ENCODE measurements around the gene SMARCAL1.

SMARCAL1 gene

DNA sequence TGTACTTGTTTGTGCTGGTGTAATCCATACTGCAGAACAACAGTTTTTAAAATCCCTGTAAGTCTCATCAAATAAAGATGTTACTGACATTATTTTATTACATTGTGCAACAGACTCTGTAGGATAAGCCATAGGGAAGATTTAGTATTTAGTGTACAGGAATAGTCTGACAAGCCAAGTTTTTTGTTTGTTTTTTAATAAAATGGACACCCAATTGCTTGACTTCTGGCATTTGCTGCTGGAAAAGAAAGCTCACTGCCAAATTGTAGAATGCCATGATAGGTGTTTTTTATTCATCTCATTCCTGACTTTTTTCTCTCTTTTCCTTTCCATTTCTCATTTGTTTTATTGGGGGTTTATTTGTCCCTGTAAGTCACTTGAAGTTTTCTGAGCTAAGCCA is 38.1 kb downstream of the SMARCAL1 start:
- no peaks in the 10 kb centered on the region for H3K36me3 ChIP-seq (replicated peaks; ENCODE audit: insufficient read depth, low read length)
- no peak overlapping the region for H3K4me3 ChIP-seq (ENCODE audit: low read length)
- TF ChIP-seq EZH2 (optimal IDR thresholded peaks at IDR 0.05; ENCODE audit: low read depth, low read length) (no peak), EZH2phosphoT487 (IDR thresholded peaks at IDR 0.05; ENCODE audit: low read length) (no peak)
- TF ChIP-seq, protein P1, sequence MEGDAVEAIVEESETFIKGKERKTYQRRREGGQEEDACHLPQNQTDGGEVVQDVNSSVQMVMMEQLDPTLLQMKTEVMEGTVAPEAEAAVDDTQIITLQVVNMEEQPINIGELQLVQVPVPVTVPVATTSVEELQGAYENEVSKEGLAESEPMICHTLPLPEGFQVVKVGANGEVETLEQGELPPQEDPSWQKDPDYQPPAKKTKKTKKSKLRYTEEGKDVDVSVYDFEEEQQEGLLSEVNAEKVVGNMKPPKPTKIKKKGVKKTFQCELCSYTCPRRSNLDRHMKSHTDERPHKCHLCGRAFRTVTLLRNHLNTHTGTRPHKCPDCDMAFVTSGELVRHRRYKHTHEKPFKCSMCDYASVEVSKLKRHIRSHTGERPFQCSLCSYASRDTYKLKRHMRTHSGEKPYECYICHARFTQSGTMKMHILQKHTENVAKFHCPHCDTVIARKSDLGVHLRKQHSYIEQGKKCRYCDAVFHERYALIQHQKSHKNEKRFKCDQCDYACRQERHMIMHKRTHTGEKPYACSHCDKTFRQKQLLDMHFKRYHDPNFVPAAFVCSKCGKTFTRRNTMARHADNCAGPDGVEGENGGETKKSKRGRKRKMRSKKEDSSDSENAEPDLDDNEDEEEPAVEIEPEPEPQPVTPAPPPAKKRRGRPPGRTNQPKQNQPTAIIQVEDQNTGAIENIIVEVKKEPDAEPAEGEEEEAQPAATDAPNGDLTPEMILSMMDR (IDR thresholded peaks at IDR 0.05; ENCODE audit: low read length), result no peak

DNA sequence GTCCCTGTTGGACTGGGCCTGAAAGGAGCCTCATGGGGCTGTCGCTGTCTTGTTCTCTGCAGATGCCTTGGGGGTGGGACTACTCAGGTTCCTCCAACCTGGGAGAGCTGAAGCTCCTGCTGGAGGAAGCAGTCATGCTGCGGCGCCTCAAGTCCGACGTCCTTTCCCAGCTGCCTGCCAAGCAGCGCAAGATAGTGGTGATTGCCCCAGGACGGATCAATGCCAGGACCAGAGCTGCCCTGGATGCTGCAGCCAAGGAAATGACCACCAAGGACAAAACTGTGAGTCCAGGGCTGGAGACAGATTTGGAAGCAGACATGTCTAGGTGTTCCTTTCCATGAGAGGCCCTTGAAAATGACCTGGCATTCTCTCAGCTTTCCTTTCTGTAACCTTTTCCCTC is 38.5 kb downstream of the SMARCAL1 start:
- no peak overlapping the region for H3K4me3 ChIP-seq (ENCODE audit: low read length)
- no peaks in the 10 kb centered on the region for H3K4me1 ChIP-seq (ENCODE audit: low read length)
- no peaks in the 10 kb centered on the region for H3F3A ChIP-seq (ENCODE audit: insufficient read depth, low read length)
- H3K27me3 ChIP-seq (replicated peaks; ENCODE audit: insufficient read depth, low read length), result no peaks in the 10 kb centered on the region
- no peak overlapping the region for H2AFZ ChIP-seq (ENCODE audit: low read length)
- H3K9me2 ChIP-seq (replicated peaks; ENCODE audit: insufficient read depth, low read length), result no peaks in the 10 kb centered on the region
- no peak for TF ChIP-seq EZH2 (optimal IDR thresholded peaks at IDR 0.05; ENCODE audit: low read depth, low read length)
- TF ChIP-seq, protein P1 (IDR thresholded peaks at IDR 0.05; ENCODE audit: low read length), result no peak
- no peak for TF ChIP-seq EZH2phosphoT487 (IDR thresholded peaks at IDR 0.05; ENCODE audit: low read length)
- no peak overlapping the region for H3K4me2 ChIP-seq (ENCODE audit: low read depth, low read length)
- no peak for DNase-seq
- no peak overlapping the region for H3K27ac ChIP-seq (ENCODE audit: low read length)
- H3K36me3 ChIP-seq (replicated peaks; ENCODE audit: insufficient read depth, low read length), result no peaks in the 10 kb centered on the region
- no peaks in the 10 kb centered on the region for H3K79me2 ChIP-seq (ENCODE audit: low read length)
- no peaks in the 10 kb centered on the region for H4K20me1 ChIP-seq (ENCODE audit: insufficient read depth, low read length)
- no peak overlapping the region for H3K9ac ChIP-seq (ENCODE audit: low read length)
- no peaks in the 10 kb centered on the region for H3K9me3 ChIP-seq (replicated peaks; ENCODE audit: insufficient read depth, low read length)

More for the DNA sequence above, 38.1 kb downstream of the SMARCAL1 start:
- H4K20me1 ChIP-seq (ENCODE audit: insufficient read depth, low read length), result no peaks in the 10 kb centered on the region
- no peak overlapping the region for H3K4me2 ChIP-seq (ENCODE audit: low read depth, low read length)
- no peaks in the 10 kb centered on the region for H3F3A ChIP-seq (ENCODE audit: insufficient read depth, low read length)
- H3K79me2 ChIP-seq (ENCODE audit: low read length), result no peaks in the 10 kb centered on the region
- no peak overlapping the region for H3K27ac ChIP-seq (ENCODE audit: low read length)
- no peaks in the 10 kb centered on the region for H3K9me3 ChIP-seq (replicated peaks; ENCODE audit: insufficient read depth, low read length)
- H3K4me1 ChIP-seq (ENCODE audit: low read length), result no peaks in the 10 kb centered on the region
- H3K9me2 ChIP-seq (replicated peaks; ENCODE audit: insufficient read depth, low read length), result no peaks in the 10 kb centered on the region
- no peaks in the 10 kb centered on the region for H3K27me3 ChIP-seq (replicated peaks; ENCODE audit: insufficient read depth, low read length)
- H2AFZ ChIP-seq (ENCODE audit: low read length), result no peak overlapping the region
- no peak overlapping the region for H3K9ac ChIP-seq (ENCODE audit: low read length)
- no peak for DNase-seq

DNA sequence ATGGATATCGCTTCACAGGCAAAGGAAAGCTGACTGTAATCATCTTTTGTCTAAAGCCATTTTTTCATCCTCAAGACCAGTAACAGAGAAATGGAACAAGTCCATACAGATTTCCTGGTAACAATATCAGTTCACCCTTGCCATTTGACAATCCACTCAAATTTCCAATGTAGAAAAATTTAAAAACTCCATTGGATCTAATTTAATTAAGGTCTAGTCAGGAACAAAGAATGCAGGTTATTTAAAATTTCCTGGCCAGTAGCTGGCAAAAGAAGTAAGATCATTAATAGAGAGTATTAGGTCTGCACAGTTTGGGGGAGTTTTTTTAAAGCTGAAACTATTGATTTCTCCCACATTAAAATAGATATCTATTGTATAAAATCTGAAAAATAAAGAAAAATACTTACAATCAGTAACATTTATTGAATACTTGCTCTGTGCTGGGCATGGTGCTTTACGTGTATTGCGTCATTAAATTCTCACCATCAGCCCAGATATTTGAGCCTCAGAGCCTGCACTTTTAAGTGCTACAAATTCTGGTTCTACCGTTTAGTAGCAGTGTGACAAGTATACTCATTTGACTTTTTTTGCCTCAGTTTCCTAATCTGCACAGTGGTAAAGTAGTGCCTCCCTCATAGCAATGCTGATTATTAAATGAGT is 41.8 kb downstream of the SMARCAL1 start:
- Histone ChIP-seq H3K27me3 (replicated peaks; ENCODE audit: insufficient read depth, low read length) (no peaks in the 10 kb centered on the region), H4K20me1 (ENCODE audit: insufficient read depth, low read length) (no peaks in the 10 kb centered on the region), H3K9ac (ENCODE audit: low read length) (no peak overlapping the region), H3K79me2 (ENCODE audit: low read length) (no peaks in the 10 kb centered on the region), H3K4me1 (ENCODE audit: low read length) (no peaks in the 10 kb centered on the region), H3K9me2 (replicated peaks; ENCODE audit: insufficient read depth, low read length) (no peaks in the 10 kb centered on the region), H3K4me2 (ENCODE audit: low read depth, low read length) (no peak overlapping the region), H3F3A (ENCODE audit: insufficient read depth, low read length) (no peaks in the 10 kb centered on the region), H3K36me3 (replicated peaks; ENCODE audit: insufficient read depth, low read length) (no peaks in the 10 kb centered on the region), H3K4me3 (ENCODE audit: low read length) (no peak overlapping the region), H3K9me3 (replicated peaks; ENCODE audit: insufficient read depth, low read length) (no peaks in the 10 kb centered on the region), H2AFZ (ENCODE audit: low read length) (no peak overlapping the region), H3K27ac (ENCODE audit: low read length) (no peak overlapping the region)
- TF ChIP-seq, protein P1 (IDR thresholded peaks at IDR 0.05; ENCODE audit: low read length), result no peak
- TF ChIP-seq EZH2phosphoT487 (IDR thresholded peaks at IDR 0.05; ENCODE audit: low read length) (no peak), EZH2 (optimal IDR thresholded peaks at IDR 0.05; ENCODE audit: low read depth, low read length) (no peak)
- no peak for DNase-seq
